H9 (cell line): ENCODE measurements around the gene SCAP. TPM values are rescaled to one million over a fixed set of nuclear protein-coding genes. Genes with fewer than 3 reads are reported as not detected.

Experiments used
- DNase-seq: peaks from one replicate; pipeline ENCODE4 v3.0.0-alpha.2; 2017
- H2AFZ ChIP-seq: one replicate; pipeline ENCODE4 v1.6.1; 2013; ENCODE audit warnings: mild to moderate bottlenecking, low read length, control low read depth, moderate library complexity
- H2AK5ac ChIP-seq: 2 replicates; pipeline ENCODE4 v1.6.1; 2013; ENCODE audit warnings: low read length, control low read depth, mixed read lengths; ENCODE audit not compliant: insufficient read length
- H2BK120ac ChIP-seq: one replicate; pipeline ENCODE4 v1.6.1; 2013; ENCODE audit warnings: low read depth, mild to moderate bottlenecking, low read length, control low read depth, inconsistent platforms; ENCODE audit not compliant: poor library complexity, severe bottlenecking
- H2BK12ac ChIP-seq: 2 replicates; pipeline ENCODE4 v1.6.1; 2013; ENCODE audit warnings: low read length, control low read depth, mixed read lengths, low read depth; ENCODE audit not compliant: insufficient read length
- H2BK15ac ChIP-seq: 2 replicates; pipeline ENCODE4 v1.6.1; 2013; ENCODE audit warnings: low read depth, low read length, control low read depth
- H2BK20ac ChIP-seq: one replicate; pipeline ENCODE4 v1.6.1; 2013; ENCODE audit warnings: low read depth, mild to moderate bottlenecking, low read length, control low read depth, inconsistent platforms; ENCODE audit not compliant: poor library complexity, severe bottlenecking
- H2BK5ac ChIP-seq: 2 replicates; pipeline ENCODE4 v1.6.1; 2013; ENCODE audit warnings: low read length, control low read depth, mixed read lengths; ENCODE audit not compliant: insufficient read length
- H3K14ac ChIP-seq: 2 replicates; pipeline ENCODE4 v1.6.1; 2013; ENCODE audit warnings: low read length, control low read depth; ENCODE audit not compliant: insufficient read depth
- H3K18ac ChIP-seq: 2 replicates; pipeline ENCODE4 v1.6.1; 2013; ENCODE audit warnings: low read depth, mild to moderate bottlenecking, mixed read lengths, low read length, control low read depth; ENCODE audit not compliant: insufficient read length
- H3K23ac ChIP-seq: 2 replicates; pipeline ENCODE4 v1.6.1; 2013; ENCODE audit warnings: low read length, control low read depth, mixed read lengths, low read depth; ENCODE audit not compliant: insufficient read length
- H3K23me2 ChIP-seq: 2 replicates; pipeline ENCODE4 v1.6.1; 2013; ENCODE audit warnings: low read depth, mild to moderate bottlenecking, mixed read lengths, low read length, control low read depth; ENCODE audit not compliant: insufficient read length, poor library complexity, severe bottlenecking
- H3K27ac ChIP-seq: 2 replicates; pipeline ENCODE4 v1.5.1; 2013; ENCODE audit warnings: low read length, control low read depth, mixed read lengths, low read depth; ENCODE audit not compliant: insufficient read length
- H3K27me3 ChIP-seq: 2 replicates; pipeline ENCODE4 v1.6.1; 2013; ENCODE audit warnings: low read length, control low read depth, inconsistent platforms; ENCODE audit not compliant: insufficient read depth
- H3K4ac ChIP-seq: 2 replicates; pipeline ENCODE4 v1.6.1; 2013; ENCODE audit warnings: low read depth, mild to moderate bottlenecking, control low read depth, inconsistent platforms, low read length, moderate library complexity
- H3K4me1 ChIP-seq: 2 replicates; pipeline ENCODE4 v1.6.1; 2013; ENCODE audit warnings: low read length, control low read depth, inconsistent platforms; ENCODE audit not compliant: insufficient read depth
- H3K4me2 ChIP-seq: 2 replicates; pipeline ENCODE4 v1.6.1; 2013; ENCODE audit warnings: low read length, control low read depth, mixed read lengths; ENCODE audit not compliant: insufficient read length, insufficient read depth
- H3K56ac ChIP-seq: 2 replicates; pipeline ENCODE4 v1.6.1; 2013; ENCODE audit warnings: low read depth, mild to moderate bottlenecking, mixed read lengths, low read length, control low read depth; ENCODE audit not compliant: insufficient read length
- H3K79me1 ChIP-seq: 2 replicates; pipeline ENCODE4 v1.6.1; 2013; ENCODE audit warnings: low read depth, mild to moderate bottlenecking, moderate library complexity, low read length, control low read depth, inconsistent platforms; ENCODE audit not compliant: insufficient read depth, poor library complexity, severe bottlenecking
- H3K79me2 ChIP-seq: 2 replicates; pipeline ENCODE4 v1.6.1; 2013; ENCODE audit warnings: low read length, control low read depth, inconsistent platforms; ENCODE audit not compliant: insufficient read depth
- H3K9ac ChIP-seq: 2 replicates; pipeline ENCODE4 v1.6.1; 2013; ENCODE audit warnings: low read length, control low read depth, mixed read lengths; ENCODE audit not compliant: insufficient read length; ENCODE audit errors: extremely low read depth
- H3K9me3 ChIP-seq: one replicate; pipeline ENCODE4 v1.6.1; 2013; ENCODE audit warnings: low read depth, low read length, inconsistent platforms; ENCODE audit not compliant: control insufficient read depth
- H3T11ph ChIP-seq: one replicate; pipeline ENCODE4 v1.6.1; 2013; ENCODE audit warnings: mild to moderate bottlenecking, low read length, control low read depth, inconsistent platforms
- H4K20me1 ChIP-seq: one replicate; pipeline ENCODE4 v1.6.1; 2013; ENCODE audit not compliant: control insufficient read depth, insufficient read length, insufficient read depth
- H4K5ac ChIP-seq: 2 replicates; pipeline ENCODE4 v1.6.1; 2013; ENCODE audit warnings: low read depth, mild to moderate bottlenecking, mixed read lengths, low read length, control low read depth; ENCODE audit not compliant: insufficient read length
- H4K8ac ChIP-seq: replicated peaks from 2 replicates; pipeline ENCODE4 v1.6.1; 2013; ENCODE audit warnings: low read length, control low read depth, mixed read lengths, low read depth; ENCODE audit not compliant: insufficient read length
- H4K91ac ChIP-seq: 2 replicates; pipeline ENCODE4 v1.6.1; 2013; ENCODE audit warnings: low read depth, mild to moderate bottlenecking, moderate library complexity, mixed read lengths, low read length, control low read depth; ENCODE audit not compliant: insufficient read length
- H3K27ac Mint-ChIP-seq, 3 experiments: 2 replicates in 2 of 3; 3 replicates in 1 of 3; pipeline ENCODE4 v1.8.0; 2020 to 2021; ENCODE audit warnings: mixed read lengths in 3 of 3, mild to moderate bottlenecking in 1 of 3, moderate library complexity in 1 of 3
- H3K27me3 Mint-ChIP-seq: 2 replicates; pipeline ENCODE4 v1.8.0; 2021; ENCODE audit warnings: low read depth, mild to moderate bottlenecking, moderate library complexity, mixed read lengths
- H3K36me3 Mint-ChIP-seq, 3 experiments: 2 replicates in 2 of 3; 3 replicates in 1 of 3; pipeline ENCODE4 v1.8.0; 2020 to 2021; ENCODE audit warnings: low read depth in 3 of 3, mixed read lengths in 3 of 3; ENCODE audit not compliant: insufficient read depth in 1 of 3
- H3K4me1 Mint-ChIP-seq, 2 experiments: 2 replicates each; pipeline ENCODE4 v1.8.0; 2020; ENCODE audit warnings: mixed read lengths in 2 of 2
- H3K4me3 Mint-ChIP-seq, 2 experiments: 2 replicates in 1 of 2; 3 replicates in 1 of 2; pipeline ENCODE4 v1.8.0; 2020 to 2021; ENCODE audit warnings: mild to moderate bottlenecking in 2 of 2, mixed read lengths in 2 of 2, moderate library complexity in 1 of 2
- H3K9me3 Mint-ChIP-seq, 2 experiments: 2 replicates in 1 of 2; 3 replicates in 1 of 2; pipeline ENCODE4 v1.8.0; 2020; ENCODE audit warnings: mild to moderate bottlenecking in 2 of 2, mixed read lengths in 2 of 2, moderate library complexity in 1 of 2
- CTCF ChIP-seq: fragments of 200-600 bp; sonication (generic); conservative IDR thresholded peaks from 3 replicates; pipeline ENCODE4 v1.8.0; 2021; ENCODE audit warnings: antibody characterized with exemption, mild to moderate bottlenecking
- WGBS: extraction: QIAGEN DNeasy Blood & Tissue Kit; methylation state at CpG from one replicate; pipeline ENCODE4 v1.1.7; 2013; ENCODE audit warnings: missing lambda C conversion rate, low lambda C conversion rate, mixed read lengths; ENCODE audit not compliant: insufficient read length; ENCODE audit errors: extremely low coverage; 5-methylcytosine and 5-hydroxymethylcytosine counted together
- total RNA-seq: library from RNA; stranded (reverse); gene quantifications from 2 replicates; pipeline ENCODE4 v1.2.1, GENCODE V29; 2021

The SCAP gene
- total RNA-seq, 1 experiment from 2014 or later, result 104 TPM

- no peak for DNase-seq
- Histone ChIP-seq H3K23ac (no peak overlapping the region), H3K27ac (no peak overlapping the region), H2BK12ac (no peak overlapping the region), H3K23me2 (no peaks in the 10 kb centered on the region), H3K4me1 (no peaks in the 10 kb centered on the region), H3K79me2 (no peaks in the 10 kb centered on the region), H2BK20ac (no peak overlapping the region), H4K8ac (no peak overlapping the region), H2BK120ac (no peak overlapping the region), H4K20me1 (no peaks in the 10 kb centered on the region), H3K4ac (no peak overlapping the region), H2BK15ac (no peak overlapping the region), H3K56ac (no peak overlapping the region), H2AK5ac (no peak overlapping the region), H3K27me3 (no peaks in the 10 kb centered on the region; the same call in 1 of the 2 replicates), H2AFZ (no peak overlapping the region), H4K5ac (no peak overlapping the region), H3K9me3 (no peaks in the 10 kb centered on the region), H3K4me2 (no peak overlapping the region), H3K18ac (no peak overlapping the region), H3K9ac (no peak overlapping the region), H3T11ph (no peak overlapping the region), H3K79me1 (no peaks in the 10 kb centered on the region), H2BK5ac (no peak overlapping the region), H3K14ac (no peak overlapping the region), H4K91ac (no peak overlapping the region)
- no CpG with 5 or more reads among the region's 5 CpGs for WGBS
- Mint-ChIP-seq H3K27ac (peak overlapping the region in 1 of 3 experiments; percentile 67; a peak in 1 of 7 replicates), H3K9me3 (no peaks in the 10 kb centered on the region), H3K4me1 (peaks cover 10 to 14% of the 10 kb centered on the region in 2 experiments), H3K4me3 (no peak overlapping the region), H3K36me3 (peaks cover 33 to 66% (median 55%) of the 10 kb centered on the region in 3 experiments), H3K27me3 (no peaks in the 10 kb centered on the region)
- TF ChIP-seq CTCF, result no peak
Observed at GRCh38 chr3:47436180-47436579, 39.6 kb downstream of the SCAP start.
